NCI-H2029 (cell line): ENCODE results near the gene TCEAL3.
"Not testable (repeated sequence)": the region's sequence is repeated elsewhere in the genome, so short reads cannot be mapped to it uniquely, and the experiment has no call there.

ENCODE experiments used
- DNase-seq: peaks from one replicate; lab custom pipeline; 2025; lab: John Stamatoyannopoulos, UW

Gene TCEAL3

DNA sequence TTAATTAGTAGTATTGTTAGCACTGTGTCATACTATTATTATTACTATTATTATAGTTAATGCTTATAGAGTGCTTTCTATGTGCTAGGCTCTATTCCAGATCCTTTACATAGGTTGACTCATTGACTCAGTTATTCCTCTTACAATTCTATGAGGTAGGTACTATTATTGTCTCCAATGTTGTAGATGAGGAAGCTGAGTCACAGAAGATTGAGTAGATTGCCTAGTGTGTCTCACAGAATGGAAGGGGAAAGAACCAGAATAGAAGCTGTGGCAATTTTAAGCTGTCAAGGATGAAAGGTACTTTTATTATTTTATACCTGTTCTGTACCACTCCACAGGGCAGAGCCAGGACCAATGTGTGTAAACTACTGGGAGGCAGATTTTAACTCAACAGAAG, 19.1 kb downstream of the TCEAL3 start:
- DNase-seq: no peak

DNA sequence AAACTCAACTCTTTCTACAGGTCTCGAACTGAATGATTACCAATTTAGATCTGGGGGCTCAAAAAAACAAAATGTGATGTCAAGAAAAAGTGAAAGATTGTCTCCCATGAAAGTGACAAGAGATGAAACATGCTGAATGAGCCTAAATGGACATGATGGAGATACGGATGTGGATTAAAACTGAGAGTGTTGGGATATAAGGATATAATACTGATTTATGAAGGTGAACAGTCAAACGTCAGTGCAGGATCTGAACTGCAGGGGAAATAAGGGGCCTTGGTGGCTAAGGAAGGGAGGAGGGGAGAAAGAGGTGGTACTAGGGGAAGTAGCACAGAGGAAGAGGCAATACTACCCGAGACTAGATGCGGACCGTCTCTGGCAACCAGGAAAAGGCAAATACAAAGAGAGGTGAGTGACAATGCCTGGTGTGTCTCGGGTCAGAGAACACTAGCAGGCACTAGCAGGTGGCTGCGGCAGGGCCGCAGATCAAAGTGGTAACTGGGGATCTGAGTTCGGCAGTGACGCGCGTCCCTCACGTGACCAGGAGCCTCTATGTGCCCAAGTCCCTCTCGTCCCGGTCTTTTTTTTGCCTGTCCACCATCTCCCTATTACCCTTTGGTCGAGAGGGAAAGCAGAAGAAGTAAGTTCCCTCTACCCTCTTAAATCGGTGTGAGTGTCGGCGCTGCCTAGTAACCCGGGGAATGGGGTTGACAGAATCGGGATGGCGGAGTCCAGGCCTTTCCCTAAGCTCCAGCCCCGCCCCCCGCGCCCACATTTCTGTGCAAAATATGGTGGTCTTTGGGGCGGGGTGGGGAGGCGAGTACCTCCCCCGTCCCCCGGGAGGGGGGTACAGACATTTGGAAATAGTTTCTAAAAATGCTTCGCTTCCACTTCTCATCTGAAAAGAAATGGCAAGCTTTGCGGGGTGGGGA, 20.9 kb downstream of the TCEAL3 start, which contains the start of gene TCEAL1:
TCEAL1 (plus strand) TSS at position 590 of the 932 bp plus-strand sequence. CDS start 942 bp downstream, outside the sequence.
- DNase-seq: peak; percentile 61

DNA sequence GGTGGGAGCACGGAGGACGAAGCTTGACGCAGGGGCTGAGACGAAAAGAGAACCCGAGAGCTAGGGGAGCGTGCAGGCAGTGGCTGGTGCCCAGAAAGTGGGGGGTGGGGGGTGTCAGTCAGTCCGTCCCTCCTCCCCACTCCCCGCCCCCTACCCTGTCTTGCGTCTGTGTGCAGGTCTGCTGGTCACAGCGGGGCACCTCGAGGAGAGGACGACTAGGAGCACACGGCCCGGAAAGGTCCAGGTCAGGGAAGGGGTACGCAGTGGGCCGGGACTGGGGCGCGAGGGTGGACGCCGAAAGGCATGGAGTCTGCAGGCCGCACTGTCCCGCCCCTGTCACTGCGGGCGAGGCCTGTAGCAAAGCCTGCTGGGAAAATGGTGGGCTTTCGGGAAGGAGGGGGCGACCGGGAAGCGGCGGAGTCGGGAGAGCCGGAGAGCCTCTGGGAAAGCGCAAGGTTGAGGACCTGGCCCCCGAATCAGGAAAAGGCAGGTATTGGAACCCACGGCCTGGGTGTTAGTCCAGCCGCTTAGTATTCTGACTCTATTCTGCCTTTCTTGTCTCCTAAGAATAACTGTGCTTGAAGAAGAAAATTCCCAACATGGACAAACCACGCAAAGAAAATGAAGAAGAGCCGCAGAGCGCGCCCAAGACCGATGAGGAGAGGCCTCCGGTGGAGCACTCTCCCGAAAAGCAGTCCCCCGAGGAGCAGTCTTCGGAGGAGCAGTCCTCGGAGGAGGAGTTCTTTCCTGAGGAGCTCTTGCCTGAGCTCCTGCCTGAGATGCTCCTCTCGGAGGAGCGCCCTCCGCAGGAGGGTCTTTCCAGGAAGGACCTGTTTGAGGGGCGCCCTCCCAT, 21.8 kb downstream of the TCEAL3 start:
- DNase-seq: peak; percentile 21

DNA sequence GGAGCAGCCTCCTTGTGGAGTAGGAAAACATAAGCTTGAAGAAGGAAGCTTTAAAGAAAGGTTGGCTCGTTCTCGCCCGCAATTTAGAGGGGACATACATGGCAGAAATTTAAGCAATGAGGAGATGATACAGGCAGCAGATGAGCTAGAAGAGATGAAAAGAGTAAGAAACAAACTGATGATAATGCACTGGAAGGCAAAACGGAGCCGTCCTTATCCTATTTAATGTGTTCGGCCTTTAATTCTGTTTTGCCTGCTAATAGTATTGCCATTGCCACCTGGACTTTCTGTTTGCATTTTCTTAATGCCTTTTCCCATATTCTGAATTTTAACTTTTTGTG, 22.4 kb downstream of the TCEAL3 start:
- DNase-seq: no peak

DNA sequence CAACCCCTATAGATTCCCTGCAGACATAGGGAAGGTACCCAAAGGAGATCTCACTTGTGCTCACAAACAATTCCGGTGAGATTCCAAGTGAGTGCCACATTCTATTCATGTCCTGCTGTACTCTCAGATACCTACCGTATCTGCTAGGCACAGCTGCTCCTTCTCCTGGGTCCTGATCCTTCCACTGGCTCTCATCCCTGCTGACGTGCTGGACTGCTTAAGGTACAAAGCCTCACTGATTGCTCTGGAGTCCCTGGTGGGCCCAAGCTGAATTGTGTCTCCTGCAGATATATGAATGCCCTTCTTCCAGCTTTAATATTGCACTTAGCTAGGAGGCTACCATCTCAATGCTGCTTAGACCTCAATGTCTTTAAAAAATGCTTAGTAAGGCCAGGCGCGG, 23.4 kb downstream of the TCEAL3 start:
- no peak for DNase-seq

DNA sequence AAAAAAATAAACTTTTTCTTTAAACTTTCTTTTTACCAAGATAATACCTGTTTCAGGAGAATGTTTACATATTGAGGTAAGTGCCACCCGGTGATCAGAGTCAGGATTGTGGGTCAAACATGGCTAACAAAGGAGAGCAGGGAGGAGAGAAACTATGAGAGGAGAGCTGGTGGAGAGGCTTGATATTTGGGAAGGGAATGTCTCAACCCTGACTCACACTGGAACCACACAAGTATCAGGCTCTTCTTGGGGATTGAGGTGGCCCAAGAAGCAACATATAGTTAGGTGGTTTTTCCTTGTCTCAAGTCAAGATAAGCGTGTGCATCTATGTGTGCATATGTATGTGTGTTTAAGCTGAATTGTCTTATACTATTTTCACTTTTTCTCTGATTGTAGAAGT, 27.7 kb downstream of the TCEAL3 start:
- no peak for DNase-seq

DNA sequence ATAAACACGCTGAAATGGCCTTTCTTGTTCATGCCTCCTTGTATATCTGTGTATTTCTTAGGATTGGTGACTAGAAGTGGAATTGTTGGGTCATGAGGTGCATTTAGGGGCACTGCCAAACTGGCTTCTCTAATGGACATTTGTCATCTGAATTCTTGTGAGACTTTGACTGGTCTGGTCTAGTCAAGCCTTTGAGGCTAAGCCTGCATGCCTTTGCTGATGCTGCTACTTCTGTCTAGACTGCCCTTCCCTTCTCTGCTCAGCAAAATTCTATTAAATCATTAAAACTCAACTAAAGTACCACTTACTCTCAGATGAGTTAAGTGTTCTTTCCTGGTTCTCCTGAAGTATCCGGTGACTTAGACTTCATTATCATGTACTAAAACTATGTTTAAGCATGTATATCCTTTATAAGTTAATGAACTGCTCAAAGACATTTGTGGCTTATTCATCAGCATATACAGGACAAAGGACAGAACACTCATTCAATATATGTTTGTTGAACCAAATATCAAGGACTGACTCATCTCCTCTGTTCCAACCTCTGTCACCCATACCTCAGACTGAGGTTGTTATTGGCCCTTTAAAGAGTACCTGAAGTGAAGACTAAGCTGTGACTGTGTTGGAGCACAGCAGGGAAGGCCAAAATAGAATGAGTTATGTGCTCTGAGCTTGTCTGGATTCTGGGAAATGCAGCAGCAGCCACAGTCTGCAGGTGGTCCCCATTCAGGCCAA, 30.0 kb downstream of the TCEAL3 start:
- DNase-seq: no peak

DNA sequence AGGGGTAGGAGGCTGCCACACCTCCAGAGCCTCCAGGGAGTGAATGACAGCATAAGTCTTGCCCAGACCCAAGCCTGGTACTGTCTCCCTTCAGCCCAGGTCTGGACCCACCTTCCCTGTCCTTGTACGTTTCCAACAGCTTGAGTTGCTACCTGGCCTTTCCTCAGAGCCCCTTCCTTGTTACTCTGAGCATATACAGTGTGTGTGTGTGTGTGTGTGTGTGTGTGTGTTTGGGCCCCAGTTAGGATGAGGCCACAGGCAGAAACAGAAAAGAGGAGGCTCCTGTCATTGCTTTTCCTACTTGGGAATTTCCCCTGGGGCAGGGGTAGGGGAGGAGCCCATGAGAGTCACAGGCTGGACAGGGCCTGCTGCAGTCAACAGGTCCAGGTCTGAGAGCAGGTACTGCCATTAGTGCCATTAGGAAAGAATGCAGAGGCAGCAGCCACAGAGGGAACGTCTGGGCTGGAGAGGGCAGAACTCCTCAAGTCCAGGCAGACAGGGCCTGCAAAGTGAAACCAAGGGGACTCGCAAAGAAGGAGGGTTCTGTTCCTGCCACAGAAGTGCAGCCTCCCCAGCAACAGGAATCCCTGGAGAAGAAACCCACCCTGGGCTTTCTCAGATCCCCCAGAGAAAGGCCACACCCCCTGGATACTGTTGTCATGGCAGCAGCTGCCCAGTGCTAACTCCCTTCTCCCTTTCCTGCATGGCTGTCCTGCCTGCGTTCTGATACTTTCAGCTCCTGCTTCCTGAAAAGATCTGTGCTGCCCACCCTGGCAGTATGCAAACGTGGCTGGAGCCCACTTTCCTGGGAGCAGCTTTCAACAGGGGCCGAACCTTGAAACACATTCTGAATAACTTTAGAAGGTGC, 30.9 kb downstream of the TCEAL3 start:
- not testable (repeated sequence) for DNase-seq

DNA sequence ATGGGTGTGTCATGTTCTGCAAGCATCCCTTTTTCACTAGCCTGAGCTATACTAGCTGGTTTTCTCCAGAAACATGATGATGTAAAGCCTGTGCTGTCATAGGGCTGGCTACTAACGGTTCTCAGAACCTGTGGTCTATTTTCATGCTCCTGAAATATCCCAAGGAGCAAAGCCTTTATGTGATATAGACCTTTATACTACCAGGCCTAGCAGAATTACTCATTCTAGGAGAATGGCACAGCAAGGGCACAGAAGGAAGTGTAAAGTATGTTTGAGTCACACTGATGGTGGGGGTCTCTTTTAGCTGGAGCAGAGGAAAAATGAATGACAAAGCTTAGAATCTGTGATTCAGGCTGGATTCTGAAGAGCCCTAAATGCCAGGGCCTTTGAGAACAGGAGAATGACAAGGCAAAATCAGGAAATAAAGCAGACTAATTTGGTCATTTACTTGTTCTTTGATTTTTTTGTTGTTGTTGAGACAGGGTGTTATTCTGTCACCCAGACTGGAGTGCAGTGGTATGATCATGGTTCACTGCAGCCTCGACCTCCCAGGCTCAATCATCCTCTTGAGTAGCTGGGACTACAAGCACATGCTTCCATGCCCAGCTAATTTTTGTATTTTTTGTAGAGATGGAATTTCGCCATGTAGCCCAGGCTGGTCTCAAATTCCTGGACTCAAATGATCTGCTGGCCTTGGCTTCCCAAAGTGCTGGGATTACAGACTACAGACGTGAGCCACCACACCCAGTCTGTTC, 32.8 kb downstream of the TCEAL3 start:
- DNase-seq: no peak

DNA sequence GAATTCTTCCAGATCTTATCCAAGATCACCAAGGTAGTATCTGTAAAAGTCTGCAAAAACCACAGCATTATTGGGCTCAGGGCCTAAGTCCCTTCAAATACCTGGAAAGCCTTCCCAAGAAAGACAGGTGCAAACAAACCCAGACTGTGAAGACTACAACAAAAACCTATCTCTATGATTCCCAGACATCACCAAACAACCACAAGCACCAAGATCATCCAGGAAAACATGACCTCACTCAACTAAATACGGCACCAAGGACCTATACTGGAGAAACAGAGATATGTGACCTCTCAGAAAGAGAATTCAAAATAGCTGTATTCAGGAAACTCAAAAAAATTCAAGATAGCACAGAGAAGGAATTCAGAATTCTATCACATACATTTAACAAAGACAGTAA, 36.4 kb downstream of the TCEAL3 start:
- no peak for DNase-seq

DNA sequence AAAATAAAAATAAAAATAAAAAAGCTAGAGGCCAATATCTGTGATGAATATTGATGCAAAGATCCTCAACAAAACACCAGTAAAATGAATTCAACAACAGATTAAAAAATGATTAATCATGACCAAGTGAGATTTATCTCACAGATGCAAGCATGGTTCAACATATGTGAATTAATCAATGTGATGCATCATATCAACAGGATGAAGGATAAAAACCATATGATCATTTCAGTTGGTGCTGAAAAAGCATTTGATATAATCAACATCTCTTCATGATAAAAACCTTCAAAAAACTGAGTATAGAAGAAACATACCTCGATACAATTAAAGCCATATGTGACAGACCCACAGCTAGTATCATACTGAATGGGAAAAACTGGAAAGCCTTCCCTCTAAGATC, 39.9 kb downstream of the TCEAL3 start:
- DNase-seq: no peak

DNA sequence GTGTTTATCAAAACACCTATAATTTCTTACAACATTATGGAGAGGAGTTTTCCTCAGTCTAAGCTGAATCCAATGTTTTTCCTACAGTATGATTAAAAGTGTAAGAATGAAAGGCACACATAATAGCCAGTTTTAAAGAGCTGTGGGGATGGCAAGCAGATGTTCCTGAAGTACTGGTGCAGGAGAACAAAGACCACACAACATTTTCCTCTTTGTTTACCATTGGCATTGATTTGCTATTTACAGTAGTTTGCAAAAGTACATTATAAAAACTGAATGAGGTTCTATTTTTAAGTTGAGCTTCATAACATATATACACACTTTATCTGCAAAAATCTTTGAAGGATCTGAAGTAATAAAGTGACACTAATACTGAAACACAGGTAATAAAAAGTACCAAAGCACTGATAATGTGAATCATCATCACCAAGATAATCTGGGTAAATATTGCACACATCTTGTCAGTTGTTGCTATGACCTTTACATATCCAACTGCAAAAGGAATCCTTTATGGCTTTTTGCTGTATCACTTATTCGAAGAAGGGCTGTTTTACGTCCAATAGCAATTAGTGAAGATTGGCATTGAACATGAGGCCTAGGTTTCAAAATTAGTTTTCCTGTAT, 43.5 kb downstream of the TCEAL3 start:
- no peak for DNase-seq

DNA sequence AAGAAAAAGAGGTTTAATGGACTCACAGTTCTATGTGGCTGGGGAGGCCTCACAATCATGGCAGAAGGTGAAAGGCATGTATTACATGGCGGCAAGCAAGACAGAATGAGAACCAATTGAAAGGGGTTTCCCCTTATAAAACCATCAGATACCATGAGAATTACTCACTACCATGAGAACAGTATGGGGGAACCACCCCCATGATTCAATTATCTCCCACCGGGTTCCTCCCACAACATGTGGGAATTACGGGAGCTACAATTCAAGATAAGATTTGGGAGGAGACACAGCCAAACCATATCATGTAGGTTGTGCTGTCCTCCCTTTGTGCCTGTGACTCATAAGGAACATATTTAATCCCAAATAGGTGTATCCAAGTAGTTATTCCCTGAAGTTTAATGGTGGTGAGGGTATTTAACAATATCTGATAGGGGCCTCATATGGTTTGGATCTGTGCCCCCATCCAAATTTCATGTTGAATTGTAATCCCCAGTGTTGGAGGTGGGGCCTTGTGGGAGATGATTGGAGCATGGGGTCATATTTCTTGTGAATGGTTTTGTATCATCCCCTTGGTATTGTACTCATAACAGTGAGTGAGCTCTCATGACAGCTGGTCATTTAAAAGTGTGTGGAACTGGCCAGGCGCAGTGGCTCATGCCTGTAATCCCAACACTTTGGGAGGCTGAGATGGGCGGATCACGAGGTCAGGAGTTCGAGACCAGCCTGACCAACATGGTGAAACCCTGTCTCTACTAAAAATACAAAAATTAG, 47.7 kb downstream of the TCEAL3 start:
- DNase-seq: not testable (repeated sequence)

DNA sequence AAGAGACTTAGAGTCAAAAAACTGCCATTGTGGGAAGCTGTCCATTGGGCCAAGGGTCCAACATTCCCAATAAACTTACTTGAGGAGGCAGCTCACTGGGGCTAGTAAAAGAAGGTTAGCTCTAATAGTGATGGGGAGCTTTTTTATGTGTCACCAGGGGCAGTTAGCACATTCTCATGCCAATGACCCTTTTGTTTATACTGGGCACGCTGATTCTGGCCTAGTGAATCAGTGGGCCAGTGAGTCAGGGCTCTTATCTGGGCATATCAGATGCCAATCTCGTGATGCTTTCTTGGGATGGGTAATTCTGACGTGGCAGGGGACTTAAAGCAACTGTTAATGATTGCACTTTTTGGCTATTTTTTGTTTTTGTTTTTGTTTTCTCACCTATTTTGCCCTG, 48.9 kb downstream of the TCEAL3 start:
- no peak for DNase-seq

DNA sequence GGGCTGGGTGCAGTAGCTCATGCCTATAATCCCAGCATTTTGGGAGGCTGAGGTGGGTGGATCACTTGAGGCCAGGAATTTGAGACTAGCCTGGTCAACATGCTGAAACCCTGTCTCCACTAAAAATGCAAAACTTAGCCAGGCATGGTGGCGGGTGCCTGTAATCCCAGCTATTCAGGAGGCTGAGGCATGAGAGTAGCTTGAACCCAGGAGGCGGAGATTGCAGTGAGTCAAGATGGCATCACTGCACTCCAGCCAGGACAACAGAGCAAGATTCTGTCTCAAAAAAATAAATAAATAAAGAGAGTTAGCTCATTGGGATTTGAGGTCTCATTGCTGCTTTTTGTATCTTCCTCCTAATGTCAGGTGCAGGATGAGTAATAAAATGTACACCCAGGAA, 49.3 kb downstream of the TCEAL3 start:
- not testable (repeated sequence) for DNase-seq

DNA sequence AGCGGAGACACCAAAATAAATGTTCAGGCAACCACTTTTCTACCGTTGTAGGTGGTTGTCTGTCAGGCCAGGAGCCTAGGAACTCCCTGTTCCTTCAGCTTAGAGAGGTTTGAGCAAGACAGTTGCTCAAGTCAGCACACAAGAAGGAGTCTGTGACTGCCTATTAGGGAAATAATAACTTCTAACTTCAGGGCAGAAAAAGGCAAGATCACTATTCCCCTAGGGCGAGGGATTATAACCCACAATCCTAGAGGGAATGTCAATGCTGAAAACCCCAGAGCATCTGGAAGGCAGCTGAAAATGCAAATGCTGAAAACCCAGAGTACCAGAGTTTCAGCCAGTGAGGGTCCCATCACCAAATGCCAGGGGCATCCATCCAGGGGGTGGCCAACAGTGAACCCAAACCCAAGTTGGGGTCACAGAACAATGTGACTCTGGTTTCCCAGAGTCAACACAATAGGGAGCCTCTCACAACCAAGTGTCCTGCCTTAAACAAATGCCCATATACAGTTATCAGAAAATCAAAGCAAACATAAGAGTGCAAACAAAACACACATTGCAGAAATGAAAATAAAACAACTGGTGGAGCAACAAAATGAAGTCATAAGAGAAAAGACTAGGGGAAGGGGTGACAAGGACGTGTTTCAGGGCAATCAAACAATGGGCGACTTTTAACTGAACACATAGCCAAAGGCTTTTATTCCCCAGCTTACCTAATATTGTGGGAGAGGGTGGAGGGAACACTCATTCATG, 51.1 kb downstream of the TCEAL3 start:
- DNase-seq: no peak

DNA sequence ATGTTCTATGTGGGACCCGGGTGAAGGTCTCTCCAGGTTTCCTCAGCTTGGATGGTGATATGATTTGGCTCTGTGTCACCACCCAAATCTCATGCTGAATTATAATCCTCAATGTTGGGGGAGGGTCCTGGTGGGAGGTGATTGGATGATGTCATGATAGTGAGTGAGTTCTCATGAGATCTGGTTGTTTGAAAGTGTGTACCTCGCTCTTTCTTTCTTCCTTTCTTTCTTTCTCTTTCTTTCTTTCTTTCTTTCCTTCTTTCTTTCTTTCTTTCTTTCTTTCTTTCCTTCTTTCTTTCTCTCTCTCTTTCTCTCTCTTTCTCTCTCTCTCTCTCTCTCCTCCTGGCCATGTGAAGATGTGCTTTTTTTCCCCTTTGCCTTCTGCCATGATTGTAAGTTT, 51.7 kb downstream of the TCEAL3 start:
- DNase-seq: not testable (repeated sequence)
